HCEC 1CT (cell line): ENCODE data around the gene TRAM1L1.

ENCODE experiments used
- DNase-seq: peaks from one replicate; pipeline ENCODE4 v3.0.0-alpha.2; 2017

Gene TRAM1L1

DNA sequence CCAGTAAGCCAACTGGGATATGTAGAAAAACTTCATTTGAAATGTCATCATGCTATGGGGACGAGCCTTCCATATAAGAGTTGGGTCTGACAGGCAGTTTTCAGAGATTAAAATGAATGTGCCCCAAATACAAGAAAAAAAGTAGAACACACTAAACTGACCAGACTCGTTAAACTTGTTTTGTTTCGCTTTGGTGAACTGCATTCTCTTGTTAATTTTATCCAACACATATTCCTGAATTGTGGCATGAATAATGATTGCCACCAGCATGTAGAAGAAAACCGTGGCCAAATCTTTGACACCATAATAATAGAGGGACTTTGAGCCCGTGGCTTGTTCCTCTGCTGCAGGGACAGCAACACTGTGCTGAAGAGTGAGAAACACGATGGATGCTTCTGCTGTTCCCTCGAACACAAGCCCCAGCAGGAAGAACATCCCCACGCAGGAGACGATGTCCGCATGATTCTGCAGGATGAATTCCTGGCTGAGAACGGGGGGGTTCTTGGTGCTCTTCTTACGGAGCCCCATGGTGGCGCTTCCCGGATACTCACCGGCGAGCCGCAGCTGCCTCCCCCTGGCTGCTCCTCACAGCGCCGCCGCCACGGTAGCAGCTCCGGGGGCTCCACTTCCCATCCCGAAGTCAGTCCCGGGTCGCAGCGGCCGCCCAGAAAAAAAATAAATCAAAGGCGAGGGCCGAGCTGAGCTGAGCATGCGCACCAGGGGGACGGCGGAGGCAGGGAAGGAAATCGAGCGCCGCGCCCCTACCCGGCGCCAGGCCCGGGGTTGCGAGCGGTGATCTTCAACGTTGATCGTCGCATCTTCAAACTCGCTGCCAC is at the start of gene TRAM1L1:
TRAM1L1 (minus strand) TSS at position 711 of the 836 bp plus-strand sequence; CDS start at position 528, 183 bp downstream.
- DNase-seq = no peak

DNA sequence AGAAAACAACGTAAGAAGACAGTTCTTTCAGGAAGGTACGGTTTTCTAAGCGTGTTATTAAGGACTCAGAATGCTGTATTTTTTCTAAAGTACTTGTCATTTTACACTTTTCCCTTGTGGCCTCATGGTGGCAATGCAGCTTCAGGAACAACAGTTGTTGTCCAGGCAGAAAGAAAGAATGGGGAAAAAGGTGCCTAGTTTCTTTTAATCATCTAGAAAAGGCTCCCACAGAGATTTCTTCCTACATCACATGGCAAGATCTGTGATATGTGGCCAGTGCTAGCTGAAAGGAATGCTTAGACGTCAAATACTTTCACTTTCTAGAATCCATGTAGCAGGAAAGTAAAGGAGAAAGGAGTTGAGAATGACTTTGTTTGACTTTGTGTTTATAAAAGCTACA is 49.0 kb upstream of the TRAM1L1 start:
- peak; percentile 20 for DNase-seq

DNA sequence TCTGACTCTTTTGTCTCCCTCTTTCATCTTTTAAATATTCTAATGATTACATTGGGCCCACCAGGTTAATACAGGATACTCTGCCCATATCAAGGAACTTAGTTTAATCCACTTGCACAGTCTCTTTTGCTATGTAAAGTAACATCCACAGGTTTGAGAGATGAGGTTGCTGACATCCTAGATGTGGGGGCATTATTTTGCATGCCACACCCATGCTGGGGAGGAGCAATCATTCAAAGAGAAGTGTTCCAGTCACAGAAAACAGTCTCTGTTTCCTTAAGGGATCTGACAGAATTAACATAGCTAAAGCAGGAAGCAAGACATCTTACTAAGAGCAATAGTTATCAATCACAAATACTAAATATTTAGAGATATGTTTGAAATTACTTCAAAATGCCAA is 11.5 kb upstream of the TRAM1L1 start:
- no peak for DNase-seq

DNA sequence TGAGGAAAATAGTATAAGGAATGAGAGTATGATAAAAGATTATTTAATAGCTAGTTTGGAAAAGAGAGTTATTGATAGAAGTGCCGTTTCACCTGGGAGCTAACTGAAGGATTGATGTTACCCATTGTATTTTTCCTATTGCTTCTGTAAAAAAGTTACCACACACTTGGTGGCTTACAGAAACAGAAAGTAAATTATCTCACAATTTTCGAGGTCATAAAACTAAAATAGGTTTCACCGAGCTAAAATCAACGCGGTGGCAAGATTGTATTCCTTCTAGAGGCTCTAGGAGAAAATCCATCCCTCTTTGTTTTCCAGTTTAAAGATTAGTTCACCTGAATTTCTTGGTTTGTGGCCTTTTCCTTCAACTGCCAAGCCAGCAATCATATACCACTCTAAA is 11.1 kb upstream of the TRAM1L1 start:
- no peak for DNase-seq

DNA sequence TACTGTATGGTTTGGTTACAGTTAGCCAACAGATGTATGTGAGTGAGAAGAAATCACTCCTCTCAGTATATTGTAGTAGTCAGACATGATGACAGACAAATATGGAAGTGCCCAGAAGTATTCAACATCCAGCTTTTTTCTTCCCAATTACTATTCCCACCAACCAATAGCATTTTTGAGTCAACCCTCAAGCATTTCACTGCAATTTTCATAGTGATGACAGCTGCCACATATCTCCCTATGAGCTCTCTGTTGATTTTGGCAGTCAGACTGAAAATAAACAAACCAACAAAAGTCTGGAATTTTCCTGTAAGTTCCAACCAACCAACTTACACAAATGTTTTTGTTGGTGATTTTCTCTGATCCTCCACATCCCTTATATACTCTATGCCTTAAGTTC is 8.2 kb upstream of the TRAM1L1 start:
- DNase-seq = no peak

DNA sequence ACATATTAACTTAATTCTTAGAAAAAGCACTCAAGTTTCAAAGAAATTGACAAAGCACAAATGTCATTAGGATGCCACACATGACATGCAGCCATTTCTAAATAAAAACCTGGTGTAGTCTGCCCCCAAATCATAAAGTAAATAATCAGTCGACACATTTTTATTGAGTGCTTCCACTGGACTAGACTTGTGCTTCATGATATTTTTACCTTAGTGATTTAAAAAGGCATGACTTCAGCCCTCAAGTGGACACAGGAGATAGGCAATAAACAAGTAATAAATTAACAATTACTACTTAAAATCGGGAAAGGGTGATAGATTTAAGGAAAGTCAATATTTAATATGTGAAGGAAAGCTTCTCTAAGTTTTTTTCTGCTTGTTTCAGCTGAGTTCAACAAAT is 7.6 kb downstream of the TRAM1L1 start:
- DNase-seq = no peak

DNA sequence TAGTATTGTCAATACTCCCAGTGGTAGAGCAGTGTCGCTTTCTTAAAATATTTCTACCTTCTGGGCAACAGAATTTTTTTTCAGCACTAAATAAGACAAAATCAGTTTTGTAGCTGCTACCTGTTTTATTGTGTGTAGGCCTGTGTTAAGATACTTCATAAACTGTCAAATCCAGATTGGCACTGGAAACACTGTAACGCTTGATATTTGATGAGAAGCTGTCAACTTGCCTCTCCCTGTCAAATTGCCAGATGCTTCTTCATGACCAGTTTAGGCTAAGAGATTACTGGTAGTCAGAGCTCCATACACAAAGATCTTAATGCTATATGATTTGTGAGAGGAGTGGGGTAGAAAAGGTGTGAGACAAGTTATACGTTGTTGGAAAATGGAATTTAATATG is 17.3 kb downstream of the TRAM1L1 start:
- DNase-seq = no peak

DNA sequence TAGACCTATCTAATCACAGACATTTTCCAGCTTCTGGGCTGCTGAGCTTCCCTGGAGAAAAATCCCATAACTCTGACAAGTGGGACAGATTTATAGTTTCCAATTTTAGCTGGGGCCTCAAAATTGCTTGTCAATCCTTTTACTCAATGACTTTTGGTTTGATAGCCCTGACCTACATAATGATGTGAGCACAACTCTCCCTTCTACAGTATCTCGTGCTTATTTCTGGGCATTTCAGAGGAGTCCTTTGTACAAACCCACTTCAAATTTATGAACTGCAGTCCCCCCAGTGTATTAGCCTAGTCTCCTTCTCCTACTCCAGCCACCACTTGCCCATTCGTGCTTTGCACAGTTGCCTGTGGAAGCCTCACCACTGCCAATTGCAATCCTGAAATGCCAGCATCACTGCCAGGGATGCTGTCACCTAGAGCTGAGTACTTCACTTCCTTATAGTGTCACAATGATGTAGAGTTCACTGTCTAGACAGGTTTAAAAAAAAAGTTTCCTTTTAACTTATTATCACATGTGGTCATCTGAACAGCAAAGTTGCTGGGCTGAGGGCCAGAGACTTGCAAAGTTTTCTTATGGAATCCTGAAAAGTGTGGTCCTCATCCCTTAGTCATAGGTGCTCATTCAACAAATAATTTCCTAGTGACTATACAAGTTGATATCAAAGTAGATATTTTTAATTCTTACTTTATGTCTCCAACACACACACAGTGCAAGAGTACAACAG is 21.2 kb downstream of the TRAM1L1 start:
- no peak for DNase-seq

DNA sequence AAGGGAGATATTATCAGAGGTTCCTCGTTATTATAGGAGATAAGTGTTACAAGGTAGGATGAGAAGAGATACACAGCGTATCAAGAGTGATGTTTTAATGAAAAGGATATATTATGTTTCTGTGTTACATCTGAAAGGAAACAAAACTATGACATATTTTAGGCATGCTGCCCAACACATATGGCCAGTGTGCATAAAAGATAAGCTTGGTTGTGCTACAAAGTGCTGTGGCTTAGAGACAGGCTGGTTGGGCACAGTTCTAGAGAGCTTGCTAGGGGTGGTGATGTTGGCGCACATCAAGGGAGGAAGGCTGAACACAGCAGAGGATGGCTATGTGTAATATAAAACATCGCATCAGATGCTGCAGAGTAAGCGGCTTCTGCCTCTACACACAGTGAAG is 42.4 kb downstream of the TRAM1L1 start:
- DNase-seq = no peak
